ENCODE measurements around the gene GFRA1. TPM values are rescaled to one million over a fixed set of nuclear protein-coding genes. Genes with fewer than 3 reads are reported as not detected.
A peak's percentile ranks its signal among the peaks of the same experiment; 100 is the strongest.

GFRA1 gene
- total and polyA plus RNA-seq, 2 of the 4 experiments (the other 2 are of a cell fraction), result 9.1 to 9.3 TPM

GRCh38 chr10:116007256-116007891 is 265.6 kb downstream of the GFRA1 start:
- Histone ChIP-seq H4K20me1 (ENCODE audit: insufficient read depth, low read length) (no peaks in the 10 kb centered on the region), H3K27ac (ENCODE audit: insufficient read depth, low read length) (no peak overlapping the region), H3K9me1 (ENCODE audit: insufficient read depth, low read length) (no peaks in the 10 kb centered on the region), H2BK5ac (ENCODE audit: low read depth, low read length, poor library complexity, severe bottlenecking) (no peak overlapping the region), H2BK15ac (ENCODE audit: low read depth, low read length) (no peak overlapping the region), H3K56ac (ENCODE audit: extremely low read depth, insufficient read depth, low read length) (no peak overlapping the region), H2BK20ac (ENCODE audit: low read depth, low read length) (no peak overlapping the region), H3K36me3 (ENCODE audit: control insufficient read depth, insufficient read depth, low read length) (no peaks in the 10 kb centered on the region), H4K5ac (ENCODE audit: low read depth, low read length) (no peak overlapping the region), H2BK120ac (ENCODE audit: low read depth, low read length) (no peak overlapping the region), H2AK9ac (replicated peaks; ENCODE audit: low read depth, low read length, poor library complexity) (no peak overlapping the region), H3K4me2 (ENCODE audit: low read depth, low read length) (no peak overlapping the region), H3K18ac (ENCODE audit: low read depth, low read length) (no peak overlapping the region), H3K23ac (ENCODE audit: low read depth, low read length) (no peak overlapping the region), H3K14ac (replicated peaks; ENCODE audit: low read depth, low read length) (no peak overlapping the region), H2AK5ac (ENCODE audit: low read depth, low read length) (no peak overlapping the region), H3K79me1 (ENCODE audit: low read depth in 1 of 2, low read length in 2 of 2) (no peaks in the 10 kb centered on the region), H3K9me3 (ENCODE audit: control insufficient read depth, insufficient read depth, low read length) (no peaks in the 10 kb centered on the region), H2AFZ (replicated peaks; ENCODE audit: low read length, poor library complexity) (peak overlapping the region; percentile 76), H3K9ac (ENCODE audit: low read depth, low read length) (no peak overlapping the region), H3K4me3 (ENCODE audit: insufficient read depth, low read depth, low read length) (no peak overlapping the region), H4K8ac (ENCODE audit: low read depth in 2 of 2, low read length in 2 of 2) (no peak overlapping the region), H3K4ac (ENCODE audit: low read depth, low read length) (no peak overlapping the region), H4K91ac (ENCODE audit: insufficient read depth, low read depth, low read length) (no peak overlapping the region), H3K27me3 (ENCODE audit: control insufficient read depth, insufficient read depth, low read length) (peaks cover 2% of the 10 kb centered on the region; the same call in 1 of the 2 replicates), H3K4me1 (ENCODE audit: control insufficient read depth, insufficient read depth, low read length) (no peaks in the 10 kb centered on the region)
- in situ Hi-C loops (cut with MboI; ENCODE audit: low sequenced_read_pairs) (no loop called here), dilution Hi-C loops (cut with HindIII; ENCODE audit: low sequenced_read_pairs, unreplicated experiment) (no loop called here), intact Hi-C loops (cut with micrococcal nuclease) (no loop called here)
- WGBS, 2 experiments (ENCODE audit: extremely low coverage in 2 of 2, insufficient read length in 1 of 2), result 69% methylated on average over 6 of the region's 9 CpGs; no CpG with 5 or more reads in 1 of the 2 experiments
- no peak for DNase-seq
- POLR2A ChIA-PET (ENCODE audit: unreplicated experiment), result interaction anchor here (0.6 kb wide), 1 partner anchor 20 kb away, joined by 3 read pairs; no protein-coding TSS in a partner anchor
- TF ChIP-seq ELK1 (IDR thresholded peaks at IDR 0.05; ENCODE audit: borderline replicate concordance, low read depth, low read length), result no peak
- no peak for TF ChIP-seq MXI1 (IDR thresholded peaks at IDR 0.05; ENCODE audit: borderline replicate concordance, low read depth, low read length)
- no peak for TF ChIP-seq RFX5 (IDR thresholded peaks at IDR 0.05; ENCODE audit: low read depth, low read length)
- CTCF ChIA-PET, result no interaction called here
- ATAC-seq (ENCODE audit: low read depth), result no peak
- no TSS peak for BruUV-seq (replicated peaks)

Other genes with a start within 250 kb of the GFRA1 start
- not detected in 2 replicates for gene CCDC172, start 51.2 kb upstream of the GFRA1 start, total RNA-seq (2012; rRNA removed)
- not detected in 2 replicates for gene CCDC172, start 51.2 kb upstream of the GFRA1 start, polyA plus RNA-seq (2012; rRNA removed)
- gene PNLIPRP3, start 154.6 kb upstream of the GFRA1 start, total RNA-seq (2012; rRNA removed), result not detected in 2 replicates
- not detected in 2 replicates for gene PNLIPRP3, start 154.6 kb upstream of the GFRA1 start, polyA plus RNA-seq (2012; rRNA removed)